Glomerular endothelial cell (primary cell): ENCODE measurements around the gene PIGN. TPM values are rescaled to one million over a fixed set of nuclear protein-coding genes. Genes with fewer than 3 reads are reported as not detected.
"Not testable (repeated sequence)": the region's sequence is repeated elsewhere in the genome, so short reads cannot be mapped to it uniquely, and the experiment has no call there.

Experiments used
- DNase-seq: peaks from one replicate; pipeline ENCODE4 v3.0.0-alpha.2; 2011; ENCODE audit warnings: low read depth, low spot score; ENCODE audit errors: extremely low read depth
- total RNA-seq: library from RNA; depleted of rRNA; stranded (reverse); fragments of >200 nt; gene quantifications from 2 replicates; pipeline ENCODE4 v1.2.3, GENCODE V29; 2015

PIGN gene
- total RNA-seq, 1 donor from 2014 or later, result 30.1 TPM

DNA sequence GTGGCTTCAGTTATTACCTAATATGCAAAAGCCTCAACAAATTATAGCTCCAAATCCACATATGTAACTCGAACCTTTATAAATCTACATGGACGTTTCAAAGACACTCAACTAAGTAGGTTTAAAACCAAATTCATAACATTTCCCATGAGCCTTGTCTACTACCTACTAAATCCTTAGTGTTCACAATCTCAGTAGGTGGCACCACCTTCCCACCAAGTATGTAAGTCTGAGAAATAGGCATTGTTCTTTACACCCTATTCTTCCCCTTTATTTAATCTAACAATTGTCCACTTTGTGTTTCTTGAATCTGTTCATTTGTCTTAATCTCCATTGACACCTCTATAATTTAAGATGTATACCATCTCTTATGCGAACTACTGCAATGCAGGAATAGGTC is 4.6 kb downstream of the PIGN start:
- no peak for DNase-seq

GRCh38 chr18:62179213-62179612 is 7.6 kb downstream of the PIGN start:
- DNase-seq, result no peak

DNA sequence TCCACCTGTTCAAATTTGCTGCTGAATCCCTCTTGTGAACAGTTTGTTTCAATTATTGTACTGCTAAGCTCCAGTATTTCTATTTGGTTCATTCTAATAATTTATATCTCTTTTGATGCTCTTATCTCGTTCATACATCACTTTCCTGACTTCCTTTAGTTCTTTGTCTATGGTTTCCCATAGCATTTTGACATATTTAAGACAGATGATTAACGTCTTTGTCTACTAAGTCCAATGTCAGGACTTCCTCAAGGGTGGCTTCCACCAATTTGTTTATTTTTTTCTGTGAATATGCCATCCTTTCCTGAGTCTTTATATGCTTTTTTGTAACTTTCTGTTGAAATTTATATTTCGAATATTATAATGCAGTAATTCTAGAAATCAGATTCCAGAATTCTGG is 9.6 kb downstream of the PIGN start:
- DNase-seq, result no peak

- no peak for DNase-seq
Measured at GRCh38 chr18:62175521-62175920, 11.3 kb downstream of the PIGN start.

- DNase-seq, result no peak
Measured at GRCh38 chr18:62172298-62172697, 14.6 kb downstream of the PIGN start.

GRCh38 chr18:62170857-62171256 is 16.0 kb downstream of the PIGN start:
- no peak for DNase-seq

GRCh38 chr18:62166524-62166923 is 20.3 kb downstream of the PIGN start:
- not testable (repeated sequence) for DNase-seq

DNA sequence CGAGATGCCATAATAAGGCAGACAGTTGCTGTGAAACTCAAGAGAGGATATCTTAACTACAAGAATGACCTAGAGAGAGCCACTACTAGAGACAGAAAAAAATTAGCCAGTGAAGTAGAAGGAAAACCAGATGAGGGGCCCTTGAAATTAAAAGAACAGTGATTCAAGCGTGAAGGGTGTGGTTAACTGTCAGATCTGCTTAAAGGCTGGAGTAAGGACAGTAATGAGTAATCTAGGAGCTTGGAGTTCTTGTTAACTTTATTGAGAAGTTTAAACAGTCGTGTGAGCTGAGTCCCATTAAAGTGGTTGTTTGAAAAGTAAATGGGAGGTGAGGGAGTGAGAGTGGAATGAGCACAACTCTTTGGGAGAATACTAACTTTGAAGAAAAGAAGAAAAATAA is 21.3 kb downstream of the PIGN start:
- no peak for DNase-seq

GRCh38 chr18:62164855-62165487 is 21.9 kb downstream of the PIGN start:
- DNase-seq, result no peak

GRCh38 chr18:62164310-62164709 is 22.5 kb downstream of the PIGN start:
- DNase-seq, result no peak

DNA sequence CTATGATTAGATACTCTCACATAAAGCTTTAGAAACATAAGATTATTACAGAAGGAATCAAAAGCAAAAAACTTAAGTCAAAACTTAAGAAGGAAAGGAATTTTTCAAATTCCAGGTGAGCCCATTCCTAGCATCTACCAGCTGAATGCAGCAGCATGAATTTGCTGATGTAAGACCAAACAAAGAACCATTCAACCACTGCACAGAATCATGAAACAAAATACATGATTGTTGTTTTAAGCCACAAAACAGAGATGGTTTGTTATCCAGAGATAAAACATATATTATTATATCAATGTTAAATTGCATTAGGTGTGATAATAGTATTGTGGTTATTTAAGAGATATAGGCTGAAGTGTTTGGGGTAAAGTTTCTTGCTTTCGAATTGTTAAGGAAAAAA is 29.0 kb downstream of the PIGN start:
- no peak for DNase-seq

DNA sequence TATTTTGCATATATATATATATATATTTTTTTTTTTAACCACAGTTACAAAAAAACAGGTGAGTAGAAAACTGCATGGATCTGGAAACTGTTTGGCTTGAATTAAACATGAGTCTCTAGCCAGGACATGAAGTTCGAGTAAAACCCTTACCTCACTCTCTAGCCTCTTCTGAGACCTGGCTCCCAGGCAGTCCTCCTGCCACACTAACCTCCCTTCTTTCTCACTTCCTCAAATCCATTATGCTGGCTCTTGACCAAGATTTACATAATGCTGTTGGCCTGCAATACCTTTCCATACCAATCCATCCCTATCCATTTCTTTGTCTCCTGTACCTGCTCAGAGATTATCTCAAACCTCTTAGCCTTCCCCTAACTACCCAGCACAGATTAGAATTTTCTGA is 34.0 kb downstream of the PIGN start:
- DNase-seq, result no peak

- no peak for DNase-seq
Measured at GRCh38 chr18:62151068-62151771, 35.6 kb downstream of the PIGN start.

GRCh38 chr18:62144338-62144737 is 42.5 kb downstream of the PIGN start:
- no peak for DNase-seq

DNA sequence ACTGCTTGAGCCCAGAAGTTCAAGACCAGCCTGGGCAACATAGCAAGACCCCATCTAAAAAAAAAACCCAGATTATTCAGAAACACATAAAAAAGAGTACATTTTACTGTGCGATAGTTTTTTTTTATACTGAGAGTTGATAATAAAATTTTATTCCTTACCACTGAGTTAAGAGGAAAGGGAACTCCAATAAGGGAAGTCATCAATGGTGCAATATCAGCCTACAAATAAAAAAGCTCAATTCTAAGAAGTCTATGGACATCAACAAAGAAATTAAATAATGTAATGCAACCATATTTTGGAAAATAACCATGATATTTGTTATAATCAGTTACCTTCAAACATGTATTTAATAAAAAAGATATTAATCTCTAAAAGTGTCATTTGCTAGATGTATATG is 46.6 kb downstream of the PIGN start:
- DNase-seq, result no peak

GRCh38 chr18:62138461-62139235 is 48.2 kb downstream of the PIGN start:
- no peak for DNase-seq

DNA sequence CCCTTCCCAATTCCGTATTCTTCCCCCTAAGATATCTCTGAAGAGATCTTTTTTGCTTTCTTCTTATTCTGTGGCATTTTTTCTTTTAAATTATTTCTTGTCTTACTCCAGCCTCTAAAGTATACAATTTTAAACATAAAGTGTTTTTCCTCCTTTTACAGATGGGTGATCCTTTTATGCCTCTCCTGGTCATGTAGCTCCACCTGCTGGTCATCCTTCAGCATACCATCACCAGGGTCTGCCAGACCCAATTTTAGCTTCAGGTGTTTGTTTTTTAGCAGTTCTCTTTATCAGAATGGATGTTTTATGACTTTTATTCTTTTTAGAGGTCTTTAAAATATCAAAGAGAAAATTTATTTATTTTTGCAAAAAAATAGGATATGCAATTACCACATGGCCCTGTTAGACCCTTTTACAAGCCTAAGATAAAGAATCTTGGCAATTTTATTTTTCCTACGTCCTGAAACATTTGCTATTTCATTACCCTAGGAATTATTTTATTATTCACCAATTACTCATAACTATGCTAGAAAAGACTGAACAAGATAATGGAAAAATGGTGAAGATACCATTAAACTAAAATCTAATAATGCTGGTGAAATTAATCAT is 55.5 kb downstream of the PIGN start:
- DNase-seq, result peak; percentile 37

DNA sequence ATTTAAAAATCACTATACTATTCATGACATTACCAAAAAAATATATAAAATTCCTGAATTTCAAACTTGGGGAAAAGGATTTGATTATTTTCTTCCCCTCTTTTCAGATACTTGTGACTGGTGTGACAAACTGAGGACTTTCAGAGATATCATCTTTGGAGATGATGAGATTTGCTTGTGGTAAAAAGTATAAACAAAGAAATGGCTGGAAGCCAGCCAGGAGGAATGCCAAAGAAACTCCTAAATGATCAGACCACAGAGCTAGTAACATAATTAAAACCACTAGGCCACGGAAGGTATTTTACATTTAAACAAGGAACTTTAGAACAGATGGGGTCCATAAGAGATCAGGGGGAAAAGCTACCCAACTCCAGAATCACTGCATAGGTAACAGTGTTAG is 58.7 kb downstream of the PIGN start:
- DNase-seq, result no peak

DNA sequence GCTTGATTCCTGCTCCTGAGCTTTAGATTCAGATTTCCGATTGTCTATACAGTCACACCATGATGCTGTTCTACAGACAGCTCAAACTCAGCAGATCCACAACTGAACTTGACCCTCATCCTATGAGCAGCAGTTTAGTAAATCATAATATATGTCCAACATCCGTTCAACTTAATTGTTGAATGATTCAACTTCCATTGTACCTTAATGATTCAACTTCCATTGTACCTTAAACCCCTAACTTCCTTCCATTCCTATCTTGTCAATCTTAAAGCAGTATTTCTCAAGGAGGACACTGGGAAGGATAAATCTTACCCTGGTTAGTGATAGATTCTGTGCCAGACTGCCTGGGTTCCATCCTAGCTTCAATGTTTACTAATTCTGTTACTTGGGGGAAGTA is 60.1 kb downstream of the PIGN start:
- DNase-seq, result no peak

- DNase-seq, result no peak
Measured at GRCh38 chr18:62125702-62126101, 61.2 kb downstream of the PIGN start.

DNA sequence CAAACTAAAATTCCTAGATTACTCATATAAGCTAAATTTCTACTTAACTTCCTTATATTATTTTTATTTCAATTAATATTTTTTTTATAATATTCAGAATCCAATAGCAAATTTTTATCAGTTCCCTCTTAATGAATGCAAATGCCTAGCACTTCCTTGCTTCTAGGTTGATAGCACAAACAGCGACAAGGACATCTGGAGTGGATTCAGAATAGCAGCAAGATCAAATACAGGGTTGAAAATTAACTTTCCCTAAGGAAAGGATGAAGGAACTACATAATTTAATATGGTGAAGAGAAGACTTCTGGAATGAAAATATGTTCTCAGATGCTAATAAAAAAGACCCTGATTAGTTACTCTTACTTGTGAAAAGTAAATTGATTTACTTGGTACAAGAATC is 64.5 kb downstream of the PIGN start:
- no peak for DNase-seq

DNA sequence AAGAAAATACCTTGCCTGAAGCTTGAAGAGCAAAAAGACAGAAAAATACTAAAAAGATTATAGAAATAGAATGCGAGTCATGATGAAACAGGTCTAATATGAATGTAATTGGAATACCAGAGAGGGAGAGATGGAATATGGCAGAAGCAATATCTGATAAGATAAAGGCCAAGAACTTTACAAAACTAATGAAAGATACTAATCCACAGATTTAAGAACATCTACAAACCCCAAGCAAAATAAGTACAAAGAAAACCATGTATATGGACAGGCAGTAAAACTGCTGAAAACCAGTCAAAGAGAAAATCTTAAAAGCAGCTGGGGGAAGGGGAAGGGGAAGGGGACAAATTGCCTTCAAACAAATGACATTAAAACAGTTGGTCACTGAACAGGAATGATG is 67.0 kb downstream of the PIGN start:
- DNase-seq, result no peak
